Measurements from ENCODE around the gene PKN1.

The PKN1 gene

GRCh38 chr19:14495672-14496028 lies 62.5 kb downstream of the PKN1 start:
- DNase-seq (ENCODE audit: low read depth in 1 of 2, low spot score in 1 of 2): no peak
- no peak for TF ChIP-seq GABPA (IDR thresholded peaks at IDR 0.05; ENCODE audit: low read depth)
- no peak for TF ChIP-seq REST (IDR thresholded peaks at IDR 0.05; ENCODE audit: insufficient replicate concordance, low read depth)
- TF ChIP-seq POLR2AphosphoS5 (IDR thresholded peaks at IDR 0.05; ENCODE audit: low read depth): no peak
- no peak for TF ChIP-seq CTCF (IDR thresholded peaks at IDR 0.05; ENCODE audit: insufficient read depth, low read length)
- TF ChIP-seq SPI1 (IDR thresholded peaks at IDR 0.05; ENCODE audit: borderline replicate concordance, low read depth): no peak
- Histone ChIP-seq H3K27ac (replicated peaks) (no peak overlapping the region), H3K4me3 (replicated peaks; ENCODE audit: insufficient read depth, low read length) (peak overlapping the region; percentile 53), H3K27me3 (ENCODE audit: insufficient read depth, poor library complexity, severe bottlenecking) (no peaks in the 10 kb centered on the region)

- peak; percentile 77 to 95 for DNase-seq (ENCODE audit: low read depth in 1 of 2, low spot score in 1 of 2)
- Histone ChIP-seq H3K4me3 (replicated peaks; ENCODE audit: insufficient read depth, low read length) (peak within 1 kb of the TSS; percentile 53), H3K27ac (replicated peaks) (peak within 1 kb of the TSS; percentile 47), H3K27me3 (ENCODE audit: insufficient read depth, poor library complexity, severe bottlenecking) (no peaks in the 10 kb centered on the region)
- TF ChIP-seq CTCF (IDR thresholded peaks at IDR 0.05; ENCODE audit: insufficient read depth, low read length) (no peak), POLR2AphosphoS5 (IDR thresholded peaks at IDR 0.05; ENCODE audit: low read depth) (no peak), GABPA (IDR thresholded peaks at IDR 0.05; ENCODE audit: low read depth) (no peak), REST (IDR thresholded peaks at IDR 0.05; ENCODE audit: insufficient replicate concordance, low read depth) (no peak), SPI1 (IDR thresholded peaks at IDR 0.05; ENCODE audit: borderline replicate concordance, low read depth) (no peak)
Measured at GRCh38 chr19:14496029-14496833, 63.1 kb downstream of the PKN1 start, which contains the start of gene GIPC1. Gene GIPC1 (minus strand): TSS chr19:14496127. CDS start chr19:14482976, 13,151 bp downstream.

GRCh38 chr19:14496834-14497227 lies 63.7 kb downstream of the PKN1 start:
- no peak for DNase-seq (ENCODE audit: low read depth in 1 of 2, low spot score in 1 of 2)
- H3K4me3 ChIP-seq (replicated peaks; ENCODE audit: insufficient read depth, low read length): no peak overlapping the region
- no peak for TF ChIP-seq CTCF (IDR thresholded peaks at IDR 0.05; ENCODE audit: insufficient read depth, low read length)
- TF ChIP-seq GABPA (IDR thresholded peaks at IDR 0.05; ENCODE audit: low read depth): no peak
- TF ChIP-seq SPI1 (IDR thresholded peaks at IDR 0.05; ENCODE audit: borderline replicate concordance, low read depth): no peak
- TF ChIP-seq REST (IDR thresholded peaks at IDR 0.05; ENCODE audit: insufficient replicate concordance, low read depth): no peak
- no peak for TF ChIP-seq POLR2AphosphoS5 (IDR thresholded peaks at IDR 0.05; ENCODE audit: low read depth)
- no peak overlapping the region for H3K27ac ChIP-seq (replicated peaks)
- no peaks in the 10 kb centered on the region for H3K27me3 ChIP-seq (ENCODE audit: insufficient read depth, poor library complexity, severe bottlenecking)

Measured in HL-60 (cell line).